Adipocyte (in vitro differentiated cells): ENCODE data around the gene DAGLB.
"Not testable (repeated sequence)": the region's sequence is repeated elsewhere in the genome, so short reads cannot be mapped to it uniquely, and the experiment has no call there.

Experiments used
- DNase-seq: peaks from one replicate; pipeline ENCODE4 v3.0.0-alpha.2; 2015; ENCODE audit warnings: low read depth
- H3K27me3 ChIP-seq: replicated peaks from 2 replicates; pipeline ENCODE4 v1.7.0; 2013; ENCODE audit warnings: mild to moderate bottlenecking, low read length, moderate library complexity; ENCODE audit not compliant: control insufficient read depth, insufficient read depth
- H3K36me3 ChIP-seq: 2 replicates; pipeline ENCODE4 v1.7.0; 2013; ENCODE audit warnings: low read length, mild to moderate bottlenecking, moderate library complexity; ENCODE audit not compliant: control insufficient read depth, insufficient read depth, severe bottlenecking
- H3K4me1 ChIP-seq: 2 replicates; pipeline ENCODE4 v1.7.0; 2013; ENCODE audit warnings: mild to moderate bottlenecking, low read length, moderate library complexity; ENCODE audit not compliant: control insufficient read depth, insufficient read depth
- H3K4me3 ChIP-seq: 2 replicates; pipeline ENCODE4 v1.7.0; 2013; ENCODE audit warnings: mild to moderate bottlenecking, low read length, moderate library complexity
- H3K9ac ChIP-seq: 2 replicates; pipeline ENCODE4 v1.7.0; 2013; ENCODE audit warnings: mild to moderate bottlenecking, low read length, moderate library complexity
- H3K9me3 ChIP-seq: 2 replicates; pipeline ENCODE4 v1.7.0; 2013; ENCODE audit warnings: mild to moderate bottlenecking, low read length, moderate library complexity; ENCODE audit not compliant: control insufficient read depth

DAGLB gene

GRCh38 chr7:6380310-6381095 is 67.3 kb downstream of the DAGLB start:
- Histone ChIP-seq H3K36me3 (peaks cover 4% of the 10 kb centered on the region), H3K4me3 (no peak overlapping the region), H3K9ac (no peak overlapping the region), H3K27me3 (no peaks in the 10 kb centered on the region), H3K9me3 (no peaks in the 10 kb centered on the region), H3K4me1 (peaks cover 65% of the 10 kb centered on the region)
- DNase-seq, result no peak

GRCh38 chr7:6379886-6380285 is 67.9 kb downstream of the DAGLB start:
- Histone ChIP-seq H3K27me3 (no peaks in the 10 kb centered on the region), H3K9ac (no peak overlapping the region), H3K4me3 (no peak overlapping the region), H3K9me3 (no peaks in the 10 kb centered on the region), H3K36me3 (peaks cover 4% of the 10 kb centered on the region), H3K4me1 (peaks cover 58% of the 10 kb centered on the region)
- no peak for DNase-seq

GRCh38 chr7:6378556-6378955 is 69.2 kb downstream of the DAGLB start:
- not testable (repeated sequence) for H3K9ac ChIP-seq, H3K27me3 ChIP-seq, H3K9me3 ChIP-seq, DNase-seq, H3K36me3 ChIP-seq, H3K4me3 ChIP-seq
- peaks cover 46% of the 10 kb centered on the region for H3K4me1 ChIP-seq

- peaks cover 29% of the 10 kb centered on the region for H3K4me1 ChIP-seq
- peak overlapping the region; percentile 1 for H3K9ac ChIP-seq
- peak overlapping the region; percentile 93 for H3K4me3 ChIP-seq
- no peaks in the 10 kb centered on the region for H3K9me3 ChIP-seq
- peaks cover 4% of the 10 kb centered on the region for H3K36me3 ChIP-seq
- no peak for DNase-seq
- H3K27me3 ChIP-seq, result no peaks in the 10 kb centered on the region
These were observed 70.9 kb downstream of the DAGLB start for GRCh38 chr7:6376820-6377219.

GRCh38 chr7:6375348-6376101 is 72.2 kb downstream of the DAGLB start:
- Histone ChIP-seq H3K4me3 (peak overlapping the region; percentile 93), H3K9me3 (no peaks in the 10 kb centered on the region), H3K36me3 (peaks cover 4% of the 10 kb centered on the region), H3K27me3 (no peaks in the 10 kb centered on the region), H3K4me1 (peaks cover 23% of the 10 kb centered on the region), H3K9ac (peak overlapping the region; percentile 94)
- peak; percentile 66 for DNase-seq

GRCh38 chr7:6367701-6368211 is 80.0 kb downstream of the DAGLB start:
- Histone ChIP-seq H3K9me3 (no peaks in the 10 kb centered on the region), H3K4me3 (no peak overlapping the region), H3K9ac (no peak overlapping the region), H3K4me1 (no peaks in the 10 kb centered on the region), H3K27me3 (no peaks in the 10 kb centered on the region), H3K36me3 (no peaks in the 10 kb centered on the region)
- DNase-seq, result peak; percentile 79

GRCh38 chr7:6365451-6365850 is 82.3 kb downstream of the DAGLB start:
- Histone ChIP-seq H3K4me3 (no peak overlapping the region), H3K9ac (no peak overlapping the region), H3K36me3 (no peaks in the 10 kb centered on the region), H3K27me3 (no peaks in the 10 kb centered on the region), H3K9me3 (no peaks in the 10 kb centered on the region), H3K4me1 (no peaks in the 10 kb centered on the region)
- DNase-seq, result no peak

- Histone ChIP-seq H3K36me3 (no peaks in the 10 kb centered on the region), H3K4me3 (no peak overlapping the region), H3K9ac (no peak overlapping the region), H3K27me3 (no peaks in the 10 kb centered on the region), H3K4me1 (no peaks in the 10 kb centered on the region), H3K9me3 (no peaks in the 10 kb centered on the region)
- DNase-seq, result no peak
These were observed 86.9 kb downstream of the DAGLB start for GRCh38 chr7:6360841-6361240.

GRCh38 chr7:6359734-6360133 is 88.0 kb downstream of the DAGLB start:
- Histone ChIP-seq H3K4me3 (no peak overlapping the region), H3K9ac (no peak overlapping the region), H3K36me3 (no peaks in the 10 kb centered on the region), H3K4me1 (no peaks in the 10 kb centered on the region), H3K27me3 (no peaks in the 10 kb centered on the region), H3K9me3 (no peaks in the 10 kb centered on the region)
- no peak for DNase-seq
